Body of pancreas (tissue), 4 donors: ENCODE data around the gene TBX4. TPM values are rescaled to one million over a fixed set of nuclear protein-coding genes. Genes with fewer than 3 reads are reported as not detected.

ENCODE experiments used
- ATAC-seq: fragments of 150-250 bp; one replicate; pipeline ENCODE4 v1.9.1; 2016
- DNase-seq, 4 donors: peaks; one replicate each; pipeline ENCODE4 v3.0.0-alpha.2; 2019
- H3K27ac ChIP-seq, 4 donors: fragments of 200-600 bp; sonication (generic); 1 replicate in 3 of 4; 2 replicates in 1 of 4; pipeline versions ENCODE4 v1.5.1 to v1.6.1; 2016 to 2019; ENCODE audit warnings: mild to moderate bottlenecking in 1 of 4, mixed read lengths in 1 of 4, moderate library complexity in 1 of 4
- H3K27me3 ChIP-seq, 2 donors: fragments of 200-600 bp; sonication (generic); one replicate each; pipeline ENCODE4 v1.6.0; 2016; ENCODE audit warnings: mild to moderate bottlenecking in 1 of 2
- H3K36me3 ChIP-seq, 2 donors: fragments of 200-600 bp; sonication (generic); replicated peaks in 1 of 2; 2 replicates each; pipeline ENCODE4 v1.5.1; 2016; ENCODE audit warnings: low read depth in 2 of 2; ENCODE audit not compliant: insufficient read depth in 1 of 2
- H3K4me1 ChIP-seq: fragments of 200-600 bp; sonication (generic); one replicate; pipeline ENCODE4 v1.6.0; 2016
- H3K4me3 ChIP-seq, 2 donors: fragments of 200-600 bp; sonication (generic); 1 replicate in 1 of 2; 2 replicates in 1 of 2; pipeline ENCODE4 v1.5.1; 2016 to 2019
- H3K9me3 ChIP-seq, 3 donors: fragments of 200-600 bp; sonication (generic); 1 replicate in 2 of 3; 2 replicates in 1 of 3; pipeline ENCODE4 v1.5.1; 2016
- POLR2A ChIP-seq, 3 donors: fragments of 450-650 bp; IDR thresholded peaks; one replicate each; pipeline ENCODE4 v1.6.1; 2016; ENCODE audit warnings: antibody characterized with exemption in 3 of 3, mild to moderate bottlenecking in 2 of 3
- WGBS, 2 donors: methylation state at CpG; one replicate each; pipeline ENCODE4 v1.1.5; 2017; 5-methylcytosine and 5-hydroxymethylcytosine counted together
- intact Hi-C: fragments of 100-400 bp; cut with DNase I; formaldehyde crosslinking; loops from one replicate; pipeline ENCODE4 v1.15.1; 2023
- total RNA-seq, 2 donors: library from RNA; depleted of rRNA; stranded (reverse); fragments of >200 nt; gene quantifications; one replicate each; pipeline ENCODE4 v1.1.0, GENCODE V29; 2016
- TF ChIP-seq, protein P1 (sequence below), 7 experiments: fragments of 450-650 bp in 4 of 7; fragments of 200-600 bp in 3 of 7; sonication (generic) in 3 of 7; IDR thresholded peaks; one replicate each; pipeline ENCODE4 v1.5.1; 2016 to 2019; ENCODE audit warnings: antibody characterized with exemption in 7 of 7

TBX4 gene
- total RNA-seq, 2 donors from 2014 or later, result not detected

DNA sequence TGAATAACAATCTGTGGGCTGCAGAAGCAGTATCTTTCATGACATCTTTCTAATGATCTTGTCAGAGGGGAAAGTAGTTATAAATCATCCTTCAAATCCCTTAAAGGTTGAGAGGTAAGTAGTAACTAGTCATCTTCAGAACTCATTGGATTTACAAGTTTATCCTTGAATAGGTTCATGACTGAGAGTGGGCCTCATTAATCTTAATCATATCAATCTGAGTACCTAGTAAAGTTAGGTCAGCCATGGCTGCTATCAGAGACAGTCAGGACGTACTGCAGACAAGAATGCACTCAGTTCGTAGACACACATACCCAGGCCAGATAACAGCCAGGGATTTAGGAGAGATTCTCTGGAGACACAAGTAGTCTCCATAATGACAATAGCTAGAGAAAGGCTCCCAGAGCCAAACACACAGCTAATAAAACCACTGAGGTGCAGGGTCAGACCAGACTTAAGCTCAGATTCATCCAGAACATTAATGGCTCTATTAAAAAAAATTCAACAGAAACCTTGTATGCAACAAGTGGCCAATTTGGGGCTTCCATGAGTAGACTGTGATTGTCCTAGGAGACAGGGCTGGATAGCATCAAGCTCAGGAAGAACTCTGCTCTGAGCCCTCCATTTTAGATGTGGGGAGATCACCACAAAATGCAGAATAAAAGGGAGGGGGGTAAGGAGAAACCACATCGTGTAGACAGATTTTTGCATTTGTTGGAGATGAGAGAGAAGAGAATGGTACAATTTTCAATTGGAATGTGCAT is 65.8 kb downstream of the TBX4 start:
- 45 to 61% methylated on average over 3 of the region's 3 CpGs for WGBS, 2 donors
- ATAC-seq, result no peak

DNA sequence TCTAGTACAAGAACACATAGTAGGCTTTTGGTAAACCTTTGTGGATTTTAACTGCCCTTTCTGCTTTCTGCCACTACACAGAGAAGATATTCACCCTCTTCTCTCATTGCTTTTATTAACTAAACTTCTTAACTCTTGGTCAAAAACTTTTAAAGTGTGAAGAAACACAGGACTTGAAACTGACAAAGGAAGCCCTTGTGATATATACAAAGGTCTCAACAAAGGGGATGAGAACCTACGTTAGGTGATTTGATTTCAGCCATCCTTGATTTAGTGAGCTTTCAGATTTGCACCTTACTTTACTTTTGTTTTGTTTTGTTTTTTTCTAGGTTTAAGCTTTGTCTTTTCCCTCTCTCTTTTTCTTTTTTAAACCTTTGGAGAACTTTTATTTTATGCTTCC is 66.9 kb downstream of the TBX4 start:
- H3K4me3 ChIP-seq, result no peak overlapping the region
- ATAC-seq (no peak), DNase-seq (no peak)
- H3K27ac ChIP-seq, result no peak overlapping the region
- no peaks in the 10 kb centered on the region for H3K4me1 ChIP-seq
- no peaks in the 10 kb centered on the region for H3K9me3 ChIP-seq
- WGBS, 2 donors, result 40 to 48% methylated on average over 1 of the region's 1 CpG
- intact Hi-C loops, result no loop called here
- H3K27me3 ChIP-seq, result no peaks in the 10 kb centered on the region
- TF ChIP-seq POLR2A (IDR thresholded peaks at IDR 0.05), result no peak
- TF ChIP-seq, protein P1, sequence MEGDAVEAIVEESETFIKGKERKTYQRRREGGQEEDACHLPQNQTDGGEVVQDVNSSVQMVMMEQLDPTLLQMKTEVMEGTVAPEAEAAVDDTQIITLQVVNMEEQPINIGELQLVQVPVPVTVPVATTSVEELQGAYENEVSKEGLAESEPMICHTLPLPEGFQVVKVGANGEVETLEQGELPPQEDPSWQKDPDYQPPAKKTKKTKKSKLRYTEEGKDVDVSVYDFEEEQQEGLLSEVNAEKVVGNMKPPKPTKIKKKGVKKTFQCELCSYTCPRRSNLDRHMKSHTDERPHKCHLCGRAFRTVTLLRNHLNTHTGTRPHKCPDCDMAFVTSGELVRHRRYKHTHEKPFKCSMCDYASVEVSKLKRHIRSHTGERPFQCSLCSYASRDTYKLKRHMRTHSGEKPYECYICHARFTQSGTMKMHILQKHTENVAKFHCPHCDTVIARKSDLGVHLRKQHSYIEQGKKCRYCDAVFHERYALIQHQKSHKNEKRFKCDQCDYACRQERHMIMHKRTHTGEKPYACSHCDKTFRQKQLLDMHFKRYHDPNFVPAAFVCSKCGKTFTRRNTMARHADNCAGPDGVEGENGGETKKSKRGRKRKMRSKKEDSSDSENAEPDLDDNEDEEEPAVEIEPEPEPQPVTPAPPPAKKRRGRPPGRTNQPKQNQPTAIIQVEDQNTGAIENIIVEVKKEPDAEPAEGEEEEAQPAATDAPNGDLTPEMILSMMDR (IDR thresholded peaks at IDR 0.05), result no peak
- no peaks in the 10 kb centered on the region for H3K36me3 ChIP-seq

More for the DNA sequence above, 65.8 kb downstream of the TBX4 start:
- TF ChIP-seq, protein P1 (IDR thresholded peaks at IDR 0.05), result no peak
- no peak for TF ChIP-seq POLR2A (IDR thresholded peaks at IDR 0.05)
- DNase-seq, result no peak
- H3K9me3 ChIP-seq, result no peaks in the 10 kb centered on the region
- H3K4me1 ChIP-seq, result no peaks in the 10 kb centered on the region
- no peak overlapping the region for H3K4me3 ChIP-seq
- H3K27ac ChIP-seq, result no peak overlapping the region
- intact Hi-C loops, result no loop called here
- no peaks in the 10 kb centered on the region for H3K36me3 ChIP-seq
- H3K27me3 ChIP-seq, result no peaks in the 10 kb centered on the region

DNA sequence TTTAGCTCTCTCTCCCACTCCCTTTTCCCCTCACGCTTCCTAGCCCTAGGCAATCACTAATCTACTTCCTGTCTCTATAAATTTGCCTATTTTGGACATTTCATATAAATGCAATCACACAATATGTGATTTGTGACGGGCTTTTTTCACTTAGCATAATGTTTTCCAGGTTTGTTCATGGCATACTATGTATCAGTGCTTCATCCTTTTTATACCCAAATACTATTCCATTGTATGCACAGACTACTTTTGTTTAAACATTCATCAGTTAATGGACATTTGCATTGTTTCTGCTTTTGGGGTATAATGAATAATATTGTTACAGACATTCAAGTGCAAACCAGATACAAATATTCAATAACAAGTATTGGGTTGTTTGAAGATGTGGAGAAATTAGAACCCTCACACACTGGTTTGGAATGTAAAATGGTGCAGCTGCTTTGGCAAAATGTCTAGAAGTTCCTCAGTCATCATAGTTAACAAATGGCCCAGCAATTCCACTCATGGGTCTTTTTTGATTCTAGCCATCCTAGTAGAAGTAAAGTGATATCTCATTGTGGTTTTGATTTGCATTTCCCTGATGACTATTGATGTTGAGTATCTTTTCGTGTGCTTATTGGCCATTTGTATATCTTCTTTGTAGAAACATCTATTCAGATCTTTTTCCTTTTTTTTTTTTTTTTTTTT is 67.7 kb downstream of the TBX4 start:
- H3K27me3 ChIP-seq, result no peaks in the 10 kb centered on the region
- no peaks in the 10 kb centered on the region for H3K36me3 ChIP-seq
- no peak overlapping the region for H3K27ac ChIP-seq
- 57 to 67% methylated on average over 3 of the region's 3 CpGs for WGBS, 2 donors
- H3K9me3 ChIP-seq, result no peaks in the 10 kb centered on the region
- intact Hi-C loops, result no loop called here
- no peak overlapping the region for H3K4me3 ChIP-seq
- ATAC-seq, result no peak
- no peaks in the 10 kb centered on the region for H3K4me1 ChIP-seq
- no peak for TF ChIP-seq POLR2A (IDR thresholded peaks at IDR 0.05)
- TF ChIP-seq, protein P1 (IDR thresholded peaks at IDR 0.05), result no peak
- no peak for DNase-seq

DNA sequence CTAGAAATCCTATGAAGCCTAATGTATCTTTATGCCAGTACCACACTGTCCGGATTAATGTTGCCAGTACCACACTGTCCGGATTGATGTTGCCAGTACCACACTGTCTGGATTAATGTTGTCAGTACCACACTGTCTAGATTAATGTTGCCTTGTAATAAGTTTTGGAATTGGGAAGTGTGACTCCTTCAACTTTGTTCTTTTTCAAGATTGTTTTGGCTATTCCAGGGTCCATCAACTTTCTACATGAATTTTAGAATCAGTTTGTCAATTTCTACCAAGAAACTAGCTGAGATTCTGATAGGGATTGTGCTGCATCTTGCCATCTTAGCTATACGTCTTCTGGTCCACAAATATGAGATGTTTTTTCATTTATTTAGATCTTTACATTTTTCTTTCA is 68.7 kb downstream of the TBX4 start:
- H3K4me3 ChIP-seq, result no peak overlapping the region
- TF ChIP-seq POLR2A (IDR thresholded peaks at IDR 0.05), result no peak
- TF ChIP-seq, protein P1 (IDR thresholded peaks at IDR 0.05), result no peak
- ATAC-seq, result no peak
- no peak for DNase-seq
- intact Hi-C loops, result no loop called here
- WGBS, 2 donors, result 70 to 76% methylated on average over 3 of the region's 3 CpGs
- H3K36me3 ChIP-seq, result no peaks in the 10 kb centered on the region
- H3K27ac ChIP-seq, result no peak overlapping the region
- H3K9me3 ChIP-seq, result no peaks in the 10 kb centered on the region
- no peaks in the 10 kb centered on the region for H3K27me3 ChIP-seq
- H3K4me1 ChIP-seq, result no peaks in the 10 kb centered on the region
